SK-N-SH (cell line): Measurements from ENCODE around the gene GPR152. TPM values are rescaled to one million over a fixed set of nuclear protein-coding genes. Genes with fewer than 3 reads are reported as not detected.

ENCODE experiments used
- CTCF ChIA-PET: fragments of 300-600, 350-600 bp; formaldehyde crosslinking; extraction: SDS; loops from one replicate; lab custom pipeline; 2021; lab: Yijun Ruan, JAX
- POLR2A ChIA-PET: fragments of 350-600 bp; sonication (Branson Sonifier 250); formaldehyde crosslinking; extraction: SDS; loops from one replicate; lab custom pipeline; 2020; ENCODE audit warnings: antibody characterized with exemption, inconsistent platforms; lab: Yijun Ruan, JAX
- DNase-seq: peaks from one replicate; pipeline ENCODE4 v3.0.0; 2012
- H2AFZ ChIP-seq: fragments of 200-600 bp; sonication (generic); 2 replicates; pipeline ENCODE4 v1.8.1; 2016; ENCODE audit warnings: antibody characterized with exemption, mild to moderate bottlenecking, low read depth
- H3F3A ChIP-seq: fragments of 200-600 bp; sonication (generic); replicated peaks from 2 replicates; pipeline ENCODE3; 2016; ENCODE audit warnings: antibody characterized with exemption, mild to moderate bottlenecking; ENCODE audit not compliant: insufficient read depth
- H3K27ac ChIP-seq, 2 experiments: fragments of 200-500 bp in 1 of 2; fragments of 200-600 bp in 1 of 2; sonication (Bioruptor generic) in 1 of 2; sonication (generic), shearing (Covaris generic) in 1 of 2; 2 replicates each; pipeline versions ENCODE4 v1.5.1 to v1.6.1; 2014 to 2016; ENCODE audit warnings: low read depth in 2 of 2, inconsistent platforms in 1 of 2, low read length in 1 of 2, mild to moderate bottlenecking in 1 of 2, mixed read lengths in 1 of 2
- H3K27me3 ChIP-seq: fragments of 200-600 bp; sonication (generic), shearing (Covaris generic); 2 replicates; pipeline ENCODE4 v1.6.1; 2016; ENCODE audit warnings: mixed run types; ENCODE audit not compliant: insufficient read depth
- H3K36me3 ChIP-seq, 2 experiments: fragments of 200-500 bp in 1 of 2; fragments of 200-600 bp in 1 of 2; sonication (Bioruptor generic) in 1 of 2; sonication (generic) in 1 of 2; replicated peaks in 1 of 2; 2 replicates each; pipeline versions ENCODE3 to v1.5.1; 2014 to 2016; ENCODE audit warnings: low read length in 1 of 2, mild to moderate bottlenecking in 1 of 2; ENCODE audit not compliant: insufficient read depth in 2 of 2, control insufficient read depth in 1 of 2
- H3K4me1 ChIP-seq, 2 experiments: fragments of 200-500 bp in 1 of 2; fragments of 200-600 bp in 1 of 2; sonication (Bioruptor generic) in 1 of 2; sonication (generic), shearing (Covaris generic) in 1 of 2; 2 replicates each; pipeline versions ENCODE4 v1.5.1 to v1.6.1; 2014 to 2016; ENCODE audit warnings: low read depth in 1 of 2, low read length in 1 of 2, mixed run types in 1 of 2; ENCODE audit not compliant: insufficient read depth in 2 of 2, control insufficient read depth in 1 of 2
- H3K4me2 ChIP-seq: fragments of 200-600 bp; sonication (generic), shearing (Covaris generic); 2 replicates; pipeline ENCODE4 v1.6.1; 2017; ENCODE audit warnings: mixed run types
- H3K4me3 ChIP-seq, 2 experiments: fragments of 200-500 bp in 1 of 2; fragments of 200-600 bp in 1 of 2; sonication (Bioruptor generic) in 1 of 2; sonication (generic), shearing (Covaris generic) in 1 of 2; 2 replicates each; pipeline versions ENCODE4 v1.5.1 to v1.8.1; 2014 to 2016; ENCODE audit warnings: low read depth in 2 of 2, inconsistent platforms in 1 of 2, low read length in 1 of 2, mild to moderate bottlenecking in 1 of 2, mixed read lengths in 1 of 2, moderate library complexity in 1 of 2
- H3K79me2 ChIP-seq: fragments of 200-600 bp; sonication (generic); 2 replicates; pipeline ENCODE4 v1.8.1; 2017; ENCODE audit warnings: mild to moderate bottlenecking; ENCODE audit not compliant: insufficient read depth
- H3K9ac ChIP-seq: fragments of 200-600 bp; sonication (generic); 2 replicates; pipeline ENCODE4 v1.6.1; 2017; ENCODE audit warnings: mixed run types
- H3K9me2 ChIP-seq: fragments of 200-600 bp; sonication (generic); 2 replicates; pipeline ENCODE4 v1.6.1; 2017; ENCODE audit warnings: mixed run types
- H3K9me3 ChIP-seq: fragments of 200-600 bp; sonication (generic); 2 replicates; pipeline ENCODE4 v1.6.1; 2017; ENCODE audit warnings: mixed run types, mild to moderate bottlenecking, moderate library complexity
- H4K20me1 ChIP-seq: fragments of 200-600 bp; sonication (generic); 2 replicates; pipeline ENCODE4 v1.6.1; 2017; ENCODE audit warnings: mild to moderate bottlenecking, mixed run types; ENCODE audit not compliant: insufficient read depth
- CHD2 ChIP-seq: fragments of 150-350 bp; IDR thresholded peaks from 2 replicates; pipeline ENCODE4 v1.6.1; 2018; ENCODE audit warnings: low read length; ENCODE audit not compliant: partially characterized antibody
- EP300 ChIP-seq, 2 experiments: IDR thresholded peaks; 2 replicates each; pipeline versions ENCODE4 v1.4.0 to v1.6.1; 2012; ENCODE audit warnings: borderline replicate concordance in 1 of 2, low read depth in 1 of 2, low read length in 1 of 2
- FOSL2 ChIP-seq: IDR thresholded peaks from 2 replicates; pipeline ENCODE4 v1.4.0; 2012; ENCODE audit warnings: low read depth, mild to moderate bottlenecking, moderate library complexity, borderline replicate concordance
- FOXJ3 ChIP-seq: sonication (generic); formaldehyde crosslinking; IDR thresholded peaks from 2 replicates; pipeline ENCODE4 v1.5.1; 2020; ENCODE audit warnings: mild to moderate bottlenecking, missing genetic modification reagents
- FOXM1 ChIP-seq: IDR thresholded peaks from 2 replicates; pipeline ENCODE4 v1.4.0; 2012; ENCODE audit warnings: low read depth, mild to moderate bottlenecking
- GABPA ChIP-seq: IDR thresholded peaks from 2 replicates; pipeline ENCODE4 v1.4.0; 2012; ENCODE audit warnings: low read depth, mild to moderate bottlenecking
- GATA2 ChIP-seq: sonication (generic); formaldehyde crosslinking; IDR thresholded peaks from 2 replicates; pipeline ENCODE4 v1.5.0; 2020; ENCODE audit warnings: mild to moderate bottlenecking, missing genetic modification reagents
- MEF2A ChIP-seq: IDR thresholded peaks from 2 replicates; pipeline ENCODE4 v1.4.0; 2012; ENCODE audit warnings: low read depth, borderline replicate concordance
- NRF1 ChIP-seq: IDR thresholded peaks from 2 replicates; pipeline ENCODE4 v1.6.1; 2012; ENCODE audit warnings: low read depth, mild to moderate bottlenecking, low read length
- POLR2AphosphoS5 ChIP-seq: IDR thresholded peaks from 2 replicates; pipeline ENCODE4 v1.6.1; 2012; ENCODE audit warnings: low read depth, low read length
- RAD21 ChIP-seq: IDR thresholded peaks from 2 replicates; pipeline ENCODE4 v1.6.1; 2012; ENCODE audit warnings: mild to moderate bottlenecking, low read length
- SIN3A ChIP-seq: IDR thresholded peaks from 2 replicates; pipeline ENCODE4 v1.6.1; 2012; ENCODE audit warnings: low read depth, mild to moderate bottlenecking, low read length, moderate library complexity, borderline replicate concordance
- SMC3 ChIP-seq: IDR thresholded peaks from 2 replicates; pipeline ENCODE4 v1.6.1; 2012; ENCODE audit warnings: low read depth, low read length, improper control_type of control experiment
- YY1 ChIP-seq: IDR thresholded peaks from 2 replicates; pipeline ENCODE4 v1.4.0; 2012; ENCODE audit warnings: low read depth, mild to moderate bottlenecking
- WGBS: methylation state at CpG from one replicate; pipeline ENCODE4 v1.1.6; 2017; ENCODE audit warnings: low lambda C conversion rate; 5-methylcytosine and 5-hydroxymethylcytosine counted together
- polyA plus RNA-seq, 3 experiments: library from polyadenylated mRNA; depleted of rRNA; stranded (reverse); fragments of >200 nt; gene quantifications; 2 replicates each; pipeline ENCODE4 v1.2.3, GENCODE V29; 2012
- TF ChIP-seq, protein P1 (sequence below): IDR thresholded peaks from 2 replicates; pipeline ENCODE4 v1.6.1; 2012; ENCODE audit warnings: mild to moderate bottlenecking, low read depth, low read length, moderate library complexity
- TF ChIP-seq, protein P2 (sequence below): fragments of 200-600 bp; sonication (generic); IDR thresholded peaks from 2 replicates; pipeline ENCODE4 v1.6.1; 2017; ENCODE audit warnings: antibody characterized with exemption, mild to moderate bottlenecking, moderate library complexity
- TF ChIP-seq, protein P3 (sequence below): fragments of 150-350 bp; IDR thresholded peaks from 2 replicates; pipeline ENCODE4 v1.6.1; 2017; ENCODE audit warnings: antibody characterized with exemption, low read length, low read depth, borderline replicate concordance
- TF ChIP-seq, protein P4 (sequence below): IDR thresholded peaks from 2 replicates; pipeline ENCODE4 v1.4.0; 2012; ENCODE audit warnings: low read depth, borderline replicate concordance

Gene GPR152
- polyA plus RNA-seq, 1 of the 3 experiments (the other 2 are of a cell fraction): not detected

DNA sequence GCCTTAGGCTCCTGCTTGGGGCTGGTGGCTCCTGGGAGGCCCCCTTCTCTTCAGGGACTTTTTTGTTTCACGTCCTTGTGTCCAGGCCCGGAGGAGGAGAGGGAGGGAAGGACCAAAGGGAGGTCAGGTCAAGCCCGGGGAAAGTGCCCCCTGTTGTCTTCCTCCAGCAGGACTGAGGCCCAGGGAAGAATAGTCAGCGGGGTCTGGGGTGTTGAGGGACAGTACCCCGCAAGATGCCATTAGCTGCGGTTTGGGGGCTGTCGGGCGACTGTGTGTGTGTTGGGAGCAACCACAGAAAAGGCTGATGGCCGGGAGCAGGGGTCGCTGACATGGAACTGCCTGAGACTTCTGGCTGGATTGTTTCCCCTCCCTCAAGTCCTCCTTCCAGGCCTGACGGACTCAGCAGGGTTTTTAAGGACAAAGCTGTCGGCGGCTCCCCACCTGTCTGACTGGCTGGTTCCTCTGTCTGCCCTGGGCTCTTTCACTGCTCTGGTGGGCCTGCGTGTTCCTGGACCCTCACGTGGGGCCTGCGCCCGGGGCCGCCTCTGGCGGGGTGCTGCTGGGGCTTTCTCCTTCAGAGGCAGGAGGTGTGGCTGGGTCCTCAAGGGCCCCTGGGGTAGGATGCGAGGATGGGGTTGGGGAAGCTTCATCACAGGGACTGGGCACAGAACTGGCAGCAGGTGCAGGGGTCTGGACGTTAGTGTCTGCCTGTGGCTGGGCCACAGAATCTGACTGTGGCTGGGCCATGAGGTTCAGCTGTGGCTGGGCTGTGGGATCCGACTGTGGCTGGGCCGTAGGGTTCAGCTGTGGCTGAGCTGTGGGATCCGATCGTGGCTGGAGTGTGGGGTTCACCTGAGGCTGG, 1.5 kb downstream of the GPR152 start (continued):
- TF ChIP-seq, protein P1, sequence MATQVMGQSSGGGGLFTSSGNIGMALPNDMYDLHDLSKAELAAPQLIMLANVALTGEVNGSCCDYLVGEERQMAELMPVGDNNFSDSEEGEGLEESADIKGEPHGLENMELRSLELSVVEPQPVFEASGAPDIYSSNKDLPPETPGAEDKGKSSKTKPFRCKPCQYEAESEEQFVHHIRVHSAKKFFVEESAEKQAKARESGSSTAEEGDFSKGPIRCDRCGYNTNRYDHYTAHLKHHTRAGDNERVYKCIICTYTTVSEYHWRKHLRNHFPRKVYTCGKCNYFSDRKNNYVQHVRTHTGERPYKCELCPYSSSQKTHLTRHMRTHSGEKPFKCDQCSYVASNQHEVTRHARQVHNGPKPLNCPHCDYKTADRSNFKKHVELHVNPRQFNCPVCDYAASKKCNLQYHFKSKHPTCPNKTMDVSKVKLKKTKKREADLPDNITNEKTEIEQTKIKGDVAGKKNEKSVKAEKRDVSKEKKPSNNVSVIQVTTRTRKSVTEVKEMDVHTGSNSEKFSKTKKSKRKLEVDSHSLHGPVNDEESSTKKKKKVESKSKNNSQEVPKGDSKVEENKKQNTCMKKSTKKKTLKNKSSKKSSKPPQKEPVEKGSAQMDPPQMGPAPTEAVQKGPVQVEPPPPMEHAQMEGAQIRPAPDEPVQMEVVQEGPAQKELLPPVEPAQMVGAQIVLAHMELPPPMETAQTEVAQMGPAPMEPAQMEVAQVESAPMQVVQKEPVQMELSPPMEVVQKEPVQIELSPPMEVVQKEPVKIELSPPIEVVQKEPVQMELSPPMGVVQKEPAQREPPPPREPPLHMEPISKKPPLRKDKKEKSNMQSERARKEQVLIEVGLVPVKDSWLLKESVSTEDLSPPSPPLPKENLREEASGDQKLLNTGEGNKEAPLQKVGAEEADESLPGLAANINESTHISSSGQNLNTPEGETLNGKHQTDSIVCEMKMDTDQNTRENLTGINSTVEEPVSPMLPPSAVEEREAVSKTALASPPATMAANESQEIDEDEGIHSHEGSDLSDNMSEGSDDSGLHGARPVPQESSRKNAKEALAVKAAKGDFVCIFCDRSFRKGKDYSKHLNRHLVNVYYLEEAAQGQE: no peak
- TF ChIP-seq YY1 (no peak), MEF2A (no peak), FOSL2 (no peak), GABPA (no peak), SMC3 (no peak), SIN3A (no peak)
- TF ChIP-seq, all 33 proteins: peak for 0

DNA sequence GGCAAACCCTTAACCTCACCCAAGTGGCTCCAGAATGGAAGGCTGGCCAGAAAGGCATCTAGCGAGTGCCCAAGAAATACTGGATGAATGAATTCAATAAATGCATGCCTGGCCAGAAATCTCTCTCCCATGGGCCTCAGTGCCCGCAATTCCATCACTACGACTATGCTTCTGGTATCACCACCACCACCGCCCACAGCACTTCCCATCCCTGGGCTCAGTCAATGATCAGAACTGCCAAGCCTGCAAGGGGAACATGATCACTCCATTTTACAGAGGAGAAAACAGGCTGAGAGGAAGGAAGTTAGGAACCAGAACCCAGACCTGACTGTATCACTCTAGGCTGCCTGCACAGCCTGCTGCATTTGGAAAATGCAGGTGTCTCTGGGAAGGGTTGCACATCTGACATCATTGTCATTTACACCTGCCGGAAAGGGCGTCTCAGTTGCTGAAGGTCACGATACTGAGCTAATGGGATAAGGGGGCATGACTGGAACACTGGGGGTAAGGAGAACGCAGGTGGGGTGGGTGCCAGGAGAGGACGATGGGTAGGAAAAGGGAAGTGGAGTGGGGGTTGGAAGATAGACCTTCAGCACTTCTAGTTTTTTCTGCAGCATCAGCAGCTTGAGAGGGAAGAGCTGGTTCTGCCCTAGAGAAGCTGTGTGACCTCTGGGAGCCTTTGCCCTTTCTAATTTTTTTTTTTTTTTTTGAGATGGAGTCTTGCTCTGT, 3.2 kb downstream of the GPR152 start:
- CTCF ChIA-PET: interaction anchor here (0.9 to 1.1 kb wide), 2 partner anchors 10 to 48 kb away, joined by 3 read pairs; no protein-coding TSS in a partner anchor
- Histone ChIP-seq H3K36me3 (no peaks in the 10 kb centered on the region), H3K79me2 (no peaks in the 10 kb centered on the region), H3K4me2 (no peak overlapping the region), H4K20me1 (no peaks in the 10 kb centered on the region), H2AFZ (no peak overlapping the region), H3K9me3 (no peaks in the 10 kb centered on the region), H3K27me3 (no peaks in the 10 kb centered on the region), H3K9ac (no peak overlapping the region), H3K4me3 (no peak overlapping the region), H3K4me1 (peaks cover 0 to 4% of the 10 kb centered on the region in 2 experiments; a peak in 2 of 4 replicates), H3K9me2 (no peaks in the 10 kb centered on the region), H3K27ac (no peak overlapping the region), H3F3A (no peaks in the 10 kb centered on the region)
- no peak for DNase-seq
- POLR2A ChIA-PET: interaction anchor here (0.6 to 1.7 kb wide), 2 partner anchors 12 to 19 kb away, joined by 3 to 5 read pairs; no protein-coding TSS in a partner anchor
- 81% methylated on average over 8 of the region's 9 CpGs for WGBS
- TF ChIP-seq NRF1 (no peak), EP300 (IDR thresholded peaks at IDR 0.05; ENCODE audit: borderline replicate concordance in 1 of 2, low read depth in 1 of 2, low read length in 1 of 2) (no peak), GATA2 (no peak), FOXM1 (no peak), FOXJ3 (CRISPR knock-in tag) (no peak), SMC3 (no peak), YY1 (no peak), SIN3A (no peak), CHD2 (no peak), POLR2AphosphoS5 (no peak), RAD21 (no peak)
- TF ChIP-seq, protein P2, sequence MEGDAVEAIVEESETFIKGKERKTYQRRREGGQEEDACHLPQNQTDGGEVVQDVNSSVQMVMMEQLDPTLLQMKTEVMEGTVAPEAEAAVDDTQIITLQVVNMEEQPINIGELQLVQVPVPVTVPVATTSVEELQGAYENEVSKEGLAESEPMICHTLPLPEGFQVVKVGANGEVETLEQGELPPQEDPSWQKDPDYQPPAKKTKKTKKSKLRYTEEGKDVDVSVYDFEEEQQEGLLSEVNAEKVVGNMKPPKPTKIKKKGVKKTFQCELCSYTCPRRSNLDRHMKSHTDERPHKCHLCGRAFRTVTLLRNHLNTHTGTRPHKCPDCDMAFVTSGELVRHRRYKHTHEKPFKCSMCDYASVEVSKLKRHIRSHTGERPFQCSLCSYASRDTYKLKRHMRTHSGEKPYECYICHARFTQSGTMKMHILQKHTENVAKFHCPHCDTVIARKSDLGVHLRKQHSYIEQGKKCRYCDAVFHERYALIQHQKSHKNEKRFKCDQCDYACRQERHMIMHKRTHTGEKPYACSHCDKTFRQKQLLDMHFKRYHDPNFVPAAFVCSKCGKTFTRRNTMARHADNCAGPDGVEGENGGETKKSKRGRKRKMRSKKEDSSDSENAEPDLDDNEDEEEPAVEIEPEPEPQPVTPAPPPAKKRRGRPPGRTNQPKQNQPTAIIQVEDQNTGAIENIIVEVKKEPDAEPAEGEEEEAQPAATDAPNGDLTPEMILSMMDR: no peak
- TF ChIP-seq, protein P3, sequence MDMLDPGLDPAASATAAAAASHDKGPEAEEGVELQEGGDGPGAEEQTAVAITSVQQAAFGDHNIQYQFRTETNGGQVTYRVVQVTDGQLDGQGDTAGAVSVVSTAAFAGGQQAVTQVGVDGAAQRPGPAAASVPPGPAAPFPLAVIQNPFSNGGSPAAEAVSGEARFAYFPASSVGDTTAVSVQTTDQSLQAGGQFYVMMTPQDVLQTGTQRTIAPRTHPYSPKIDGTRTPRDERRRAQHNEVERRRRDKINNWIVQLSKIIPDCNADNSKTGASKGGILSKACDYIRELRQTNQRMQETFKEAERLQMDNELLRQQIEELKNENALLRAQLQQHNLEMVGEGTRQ: no peak
- TF ChIP-seq, protein P4, sequence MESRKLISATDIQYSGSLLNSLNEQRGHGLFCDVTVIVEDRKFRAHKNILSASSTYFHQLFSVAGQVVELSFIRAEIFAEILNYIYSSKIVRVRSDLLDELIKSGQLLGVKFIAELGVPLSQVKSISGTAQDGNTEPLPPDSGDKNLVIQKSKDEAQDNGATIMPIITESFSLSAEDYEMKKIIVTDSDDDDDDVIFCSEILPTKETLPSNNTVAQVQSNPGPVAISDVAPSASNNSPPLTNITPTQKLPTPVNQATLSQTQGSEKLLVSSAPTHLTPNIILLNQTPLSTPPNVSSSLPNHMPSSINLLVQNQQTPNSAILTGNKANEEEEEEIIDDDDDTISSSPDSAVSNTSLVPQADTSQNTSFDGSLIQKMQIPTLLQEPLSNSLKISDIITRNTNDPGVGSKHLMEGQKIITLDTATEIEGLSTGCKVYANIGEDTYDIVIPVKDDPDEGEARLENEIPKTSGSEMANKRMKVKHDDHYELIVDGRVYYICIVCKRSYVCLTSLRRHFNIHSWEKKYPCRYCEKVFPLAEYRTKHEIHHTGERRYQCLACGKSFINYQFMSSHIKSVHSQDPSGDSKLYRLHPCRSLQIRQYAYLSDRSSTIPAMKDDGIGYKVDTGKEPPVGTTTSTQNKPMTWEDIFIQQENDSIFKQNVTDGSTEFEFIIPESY: no peak
